SK-N-SH treated with all-trans-retinoic acid at 6 μM for 48 hours (cell line): ENCODE results near the gene ZFHX3.

ENCODE experiments used
- BACH2 ChIP-seq: fragments of 250-450 bp; sonication (Bioruptor Pico); IDR thresholded peaks from 2 replicates; pipeline ENCODE4 v1.9.0; 2021; ENCODE audit warnings: mild to moderate bottlenecking, borderline replicate concordance
- CSDC2 ChIP-seq: fragments of 250-450 bp; sonication (Bioruptor Pico); IDR thresholded peaks from 2 replicates; pipeline ENCODE4 v1.5.0; 2020; ENCODE audit warnings: mild to moderate bottlenecking, moderate library complexity
- GLIS3 ChIP-seq: fragments of 250-450 bp; sonication (Bioruptor Pico); IDR thresholded peaks from 2 replicates; pipeline ENCODE4 v1.5.0; 2020; ENCODE audit warnings: mild to moderate bottlenecking, moderate library complexity
- OSR1 ChIP-seq: fragments of 250-450 bp; sonication (Bioruptor Pico); IDR thresholded peaks from 2 replicates; pipeline ENCODE4 v1.8.0; 2022; ENCODE audit warnings: moderate library complexity, mild to moderate bottlenecking, inconsistent platforms
- PPARA ChIP-seq: fragments of 250-450 bp; sonication (Bioruptor Pico); IDR thresholded peaks from 2 replicates; pipeline ENCODE4 v1.5.0; 2020; ENCODE audit warnings: mild to moderate bottlenecking, borderline replicate concordance
- RARB ChIP-seq: fragments of 250-450 bp; sonication (Bioruptor Pico); IDR thresholded peaks from 2 replicates; pipeline ENCODE4 v1.8.0; 2021; ENCODE audit warnings: mild to moderate bottlenecking, moderate library complexity
- SNAI2 ChIP-seq: fragments of 250-450 bp; sonication (Bioruptor Pico); IDR thresholded peaks from 2 replicates; pipeline ENCODE4 v1.5.0; 2020; ENCODE audit warnings: mild to moderate bottlenecking, moderate library complexity
- ZFP3 ChIP-seq: fragments of 250-450 bp; sonication (Bioruptor Pico); IDR thresholded peaks from 2 replicates; pipeline ENCODE4 v1.5.0; 2020; ENCODE audit warnings: mild to moderate bottlenecking, moderate library complexity
- ZNF8 ChIP-seq: fragments of 450-650 bp; formaldehyde crosslinking; IDR thresholded peaks from 2 replicates; pipeline ENCODE4 v1.5.0; 2020; ENCODE audit warnings: mild to moderate bottlenecking, moderate library complexity
- TF ChIP-seq, protein P1 (sequence below): fragments of 250-450 bp; sonication (Bioruptor Pico); IDR thresholded peaks from 2 replicates; pipeline ENCODE4 v1.5.0; 2020; ENCODE audit warnings: mild to moderate bottlenecking, moderate library complexity
- TF ChIP-seq, protein P2 (sequence below): fragments of 250-450 bp; sonication (Bioruptor Pico); IDR thresholded peaks from 2 replicates; pipeline ENCODE4 v1.5.1; 2020; ENCODE audit warnings: low read depth, mild to moderate bottlenecking, moderate library complexity
- TF ChIP-seq, protein P3 (sequence below): fragments of 250-450 bp; sonication (Bioruptor Pico); IDR thresholded peaks from 2 replicates; pipeline ENCODE4 v1.5.1; 2021; ENCODE audit warnings: mild to moderate bottlenecking, moderate library complexity
- TF ChIP-seq, protein P4 (sequence below): fragments of 250-450 bp; sonication (Bioruptor Pico); IDR thresholded peaks from 2 replicates; pipeline ENCODE4 v1.8.0; 2020; ENCODE audit warnings: mild to moderate bottlenecking, moderate library complexity, borderline replicate concordance

DNA sequence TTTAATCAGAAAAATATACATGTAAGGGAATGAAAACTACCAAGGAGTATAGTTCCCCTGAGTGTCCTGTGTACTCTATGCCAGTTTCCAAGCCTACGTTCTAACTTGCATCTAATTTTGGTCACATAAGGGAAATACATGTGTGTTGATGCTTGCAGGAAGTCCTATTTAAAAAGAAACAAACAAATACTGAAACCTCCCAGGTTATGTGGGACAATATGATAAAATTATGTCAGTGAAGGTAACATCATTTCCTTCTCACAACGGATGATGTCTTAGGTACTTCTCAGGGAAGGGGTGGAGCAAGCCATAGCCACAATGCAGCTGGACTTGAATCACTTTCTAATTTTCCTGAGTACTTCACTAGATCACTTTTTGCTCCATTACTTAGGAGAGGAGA, 115.9 kb downstream of the ZFHX3 start:
- TF ChIP-seq ZNF8 (CRISPR knock-in tag) (no peak), RARB (CRISPR knock-in tag) (no peak), ZFP3 (no peak), OSR1 (CRISPR knock-in tag) (no peak), GLIS3 (CRISPR knock-in tag) (no peak), CSDC2 (CRISPR knock-in tag) (no peak), SNAI2 (CRISPR knock-in tag) (no peak), PPARA (CRISPR knock-in tag) (no peak), BACH2 (CRISPR knock-in tag) (no peak)
- TF ChIP-seq, protein P1, sequence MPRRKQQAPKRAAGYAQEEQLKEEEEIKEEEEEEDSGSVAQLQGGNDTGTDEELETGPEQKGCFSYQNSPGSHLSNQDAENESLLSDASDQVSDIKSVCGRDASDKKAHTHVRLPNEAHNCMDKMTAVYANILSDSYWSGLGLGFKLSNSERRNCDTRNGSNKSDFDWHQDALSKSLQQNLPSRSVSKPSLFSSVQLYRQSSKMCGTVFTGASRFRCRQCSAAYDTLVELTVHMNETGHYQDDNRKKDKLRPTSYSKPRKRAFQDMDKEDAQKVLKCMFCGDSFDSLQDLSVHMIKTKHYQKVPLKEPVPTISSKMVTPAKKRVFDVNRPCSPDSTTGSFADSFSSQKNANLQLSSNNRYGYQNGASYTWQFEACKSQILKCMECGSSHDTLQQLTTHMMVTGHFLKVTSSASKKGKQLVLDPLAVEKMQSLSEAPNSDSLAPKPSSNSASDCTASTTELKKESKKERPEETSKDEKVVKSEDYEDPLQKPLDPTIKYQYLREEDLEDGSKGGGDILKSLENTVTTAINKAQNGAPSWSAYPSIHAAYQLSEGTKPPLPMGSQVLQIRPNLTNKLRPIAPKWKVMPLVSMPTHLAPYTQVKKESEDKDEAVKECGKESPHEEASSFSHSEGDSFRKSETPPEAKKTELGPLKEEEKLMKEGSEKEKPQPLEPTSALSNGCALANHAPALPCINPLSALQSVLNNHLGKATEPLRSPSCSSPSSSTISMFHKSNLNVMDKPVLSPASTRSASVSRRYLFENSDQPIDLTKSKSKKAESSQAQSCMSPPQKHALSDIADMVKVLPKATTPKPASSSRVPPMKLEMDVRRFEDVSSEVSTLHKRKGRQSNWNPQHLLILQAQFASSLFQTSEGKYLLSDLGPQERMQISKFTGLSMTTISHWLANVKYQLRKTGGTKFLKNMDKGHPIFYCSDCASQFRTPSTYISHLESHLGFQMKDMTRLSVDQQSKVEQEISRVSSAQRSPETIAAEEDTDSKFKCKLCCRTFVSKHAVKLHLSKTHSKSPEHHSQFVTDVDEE (CRISPR knock-in tag) = no peak
- TF ChIP-seq, protein P2, sequence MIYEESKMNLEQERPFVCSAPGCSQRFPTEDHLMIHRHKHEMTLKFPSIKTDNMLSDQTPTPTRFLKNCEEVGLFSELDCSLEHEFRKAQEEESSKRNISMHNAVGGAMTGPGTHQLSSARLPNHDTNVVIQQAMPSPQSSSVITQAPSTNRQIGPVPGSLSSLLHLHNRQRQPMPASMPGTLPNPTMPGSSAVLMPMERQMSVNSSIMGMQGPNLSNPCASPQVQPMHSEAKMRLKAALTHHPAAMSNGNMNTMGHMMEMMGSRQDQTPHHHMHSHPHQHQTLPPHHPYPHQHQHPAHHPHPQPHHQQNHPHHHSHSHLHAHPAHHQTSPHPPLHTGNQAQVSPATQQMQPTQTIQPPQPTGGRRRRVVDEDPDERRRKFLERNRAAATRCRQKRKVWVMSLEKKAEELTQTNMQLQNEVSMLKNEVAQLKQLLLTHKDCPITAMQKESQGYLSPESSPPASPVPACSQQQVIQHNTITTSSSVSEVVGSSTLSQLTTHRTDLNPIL = no peak
- TF ChIP-seq, protein P3, sequence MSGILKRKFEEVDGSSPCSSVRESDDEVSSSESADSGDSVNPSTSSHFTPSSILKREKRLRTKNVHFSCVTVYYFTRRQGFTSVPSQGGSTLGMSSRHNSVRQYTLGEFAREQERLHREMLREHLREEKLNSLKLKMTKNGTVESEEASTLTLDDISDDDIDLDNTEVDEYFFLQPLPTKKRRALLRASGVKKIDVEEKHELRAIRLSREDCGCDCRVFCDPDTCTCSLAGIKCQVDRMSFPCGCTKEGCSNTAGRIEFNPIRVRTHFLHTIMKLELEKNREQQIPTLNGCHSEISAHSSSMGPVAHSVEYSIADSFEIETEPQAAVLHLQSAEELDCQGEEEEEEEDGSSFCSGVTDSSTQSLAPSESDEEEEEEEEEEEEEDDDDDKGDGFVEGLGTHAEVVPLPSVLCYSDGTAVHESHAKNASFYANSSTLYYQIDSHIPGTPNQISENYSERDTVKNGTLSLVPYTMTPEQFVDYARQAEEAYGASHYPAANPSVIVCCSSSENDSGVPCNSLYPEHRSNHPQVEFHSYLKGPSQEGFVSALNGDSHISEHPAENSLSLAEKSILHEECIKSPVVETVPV (CRISPR knock-in tag) = no peak
- TF ChIP-seq, protein P4, sequence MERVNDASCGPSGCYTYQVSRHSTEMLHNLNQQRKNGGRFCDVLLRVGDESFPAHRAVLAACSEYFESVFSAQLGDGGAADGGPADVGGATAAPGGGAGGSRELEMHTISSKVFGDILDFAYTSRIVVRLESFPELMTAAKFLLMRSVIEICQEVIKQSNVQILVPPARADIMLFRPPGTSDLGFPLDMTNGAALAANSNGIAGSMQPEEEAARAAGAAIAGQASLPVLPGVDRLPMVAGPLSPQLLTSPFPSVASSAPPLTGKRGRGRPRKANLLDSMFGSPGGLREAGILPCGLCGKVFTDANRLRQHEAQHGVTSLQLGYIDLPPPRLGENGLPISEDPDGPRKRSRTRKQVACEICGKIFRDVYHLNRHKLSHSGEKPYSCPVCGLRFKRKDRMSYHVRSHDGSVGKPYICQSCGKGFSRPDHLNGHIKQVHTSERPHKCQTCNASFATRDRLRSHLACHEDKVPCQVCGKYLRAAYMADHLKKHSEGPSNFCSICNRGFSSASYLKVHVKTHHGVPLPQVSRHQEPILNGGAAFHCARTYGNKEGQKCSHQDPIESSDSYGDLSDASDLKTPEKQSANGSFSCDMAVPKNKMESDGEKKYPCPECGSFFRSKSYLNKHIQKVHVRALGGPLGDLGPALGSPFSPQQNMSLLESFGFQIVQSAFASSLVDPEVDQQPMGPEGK (CRISPR knock-in tag) = no peak
